HCT116 (cell line): ENCODE measurements around the gene ABCG8. TPM values are rescaled to one million over a fixed set of nuclear protein-coding genes. Genes with fewer than 3 reads are reported as not detected.

ENCODE experiments used
- ATAC-seq: fragments of 200-7000 bp; cut with Tn5 transposase; 2 replicates; pipeline ENCODE4 v1.9.1; 2020; ENCODE audit warnings: mild to moderate bottlenecking, moderate library complexity
- BruUV-seq: library from RNA; stranded (reverse); fragments of 400-500 nt; replicated peaks from 2 replicates; lab custom pipeline; 2021; lab: Mats Ljungman, UMichigan
- CTCF ChIA-PET: fragments of 300-600 bp; sonication (Branson Sonifier 250); formaldehyde crosslinking; loops from one replicate; lab custom pipeline; 2021; ENCODE audit warnings: antibody characterized with exemption; lab: Charles Lee
- POLR2A ChIA-PET: fragments of 300-600, 350-600 bp; sonication (Branson Sonifier 250); formaldehyde crosslinking; loops from one replicate; lab custom pipeline; 2021; ENCODE audit warnings: antibody characterized with exemption; lab: Charles Lee
- RAD21 ChIA-PET, 2 experiments: fragments of 300-600 bp; sonication (Branson Sonifier 250); formaldehyde crosslinking; loops; one replicate each; lab custom pipeline; 2023; ENCODE audit warnings: low total read pairs in 2 of 2; ENCODE audit not compliant: uncharacterized antibody in 2 of 2, unreplicated experiment in 2 of 2, low non-redundant PET in 1 of 2; lab: Charles Lee
- DNase-seq: peaks from one replicate; pipeline ENCODE4 v3.0.0-alpha.2; 2010; ENCODE audit warnings: low read depth, low spot score
- H2AFZ ChIP-seq: fragments of 200-600 bp; shearing (Covaris generic), sonication (generic); 2 replicates; pipeline ENCODE4 v1.6.1; 2017; ENCODE audit warnings: low read depth, mixed run types, mixed read lengths, antibody characterized with exemption, low read length; ENCODE audit not compliant: poor library complexity, severe bottlenecking
- H3K27ac ChIP-seq: 2 replicates; pipeline ENCODE4 v1.5.1; 2012; ENCODE audit warnings: low read depth, low read length
- H3K27me3 ChIP-seq: fragments of 200-600 bp; sonication (generic); 2 replicates; pipeline ENCODE4 v1.6.1; 2016; ENCODE audit warnings: mixed run types, low read length, mixed read lengths; ENCODE audit not compliant: insufficient read depth
- H3K36me3 ChIP-seq, 2 experiments: fragments of 200-500 bp in 1 of 2; fragments of 200-600 bp in 1 of 2; sonication (Bioruptor generic) in 1 of 2; sonication (generic) in 1 of 2; 2 replicates each; pipeline versions ENCODE4 v1.5.1 to v1.6.1; 2014 to 2016; ENCODE audit warnings: low read length in 2 of 2, inconsistent platforms in 1 of 2, mixed read lengths in 1 of 2, mixed run types in 1 of 2; ENCODE audit not compliant: insufficient read depth in 2 of 2, control insufficient read depth in 1 of 2
- H3K4me1 ChIP-seq, 2 experiments: fragments of 200-600 bp in 1 of 2; sonication (generic) in 1 of 2; 2 replicates each; pipeline versions ENCODE4 v1.5.1 to v1.6.1; 2012 to 2017; ENCODE audit warnings: low read length in 2 of 2, inconsistent platforms in 1 of 2, mild to moderate bottlenecking in 1 of 2, mixed read lengths in 1 of 2, mixed run types in 1 of 2, moderate library complexity in 1 of 2; ENCODE audit not compliant: insufficient read depth in 2 of 2, control insufficient read depth in 1 of 2
- H3K4me2 ChIP-seq: fragments of 200-600 bp; sonication (generic); 2 replicates; pipeline ENCODE4 v1.6.1; 2017; ENCODE audit warnings: mixed run types, low read length, mixed read lengths
- H3K4me3 ChIP-seq, 2 experiments: fragments of 200-600 bp in 1 of 2; sonication (generic) in 1 of 2; replicated peaks in 1 of 2; 2 replicates each; pipeline ENCODE4 v1.5.1; 2011 to 2016; ENCODE audit warnings: low read length in 2 of 2, control low read depth in 1 of 2, low read depth in 1 of 2, mild to moderate bottlenecking in 1 of 2, mixed read lengths in 1 of 2, mixed run types in 1 of 2
- H3K79me2 ChIP-seq: fragments of 200-600 bp; sonication (generic); 2 replicates; pipeline ENCODE4 v1.6.1; 2017; ENCODE audit warnings: mild to moderate bottlenecking, mixed run types, low read length, moderate library complexity, mixed read lengths; ENCODE audit not compliant: insufficient read depth
- H3K9ac ChIP-seq: fragments of 200-600 bp; sonication (generic); 2 replicates; pipeline ENCODE4 v1.6.1; 2016; ENCODE audit warnings: low read length, mixed read lengths
- H3K9me2 ChIP-seq: fragments of 200-600 bp; sonication (generic), shearing (Covaris generic); 2 replicates; pipeline ENCODE4 v1.6.1; 2017; ENCODE audit warnings: mixed run types, mild to moderate bottlenecking, moderate library complexity; ENCODE audit not compliant: insufficient read depth
- H3K9me3 ChIP-seq, 2 experiments: fragments of 200-500 bp in 1 of 2; fragments of 200-600 bp in 1 of 2; sonication (Bioruptor generic) in 1 of 2; sonication (generic) in 1 of 2; 2 replicates each; pipeline ENCODE4 v1.6.1; 2014 to 2017; ENCODE audit warnings: low read length in 2 of 2, mixed read lengths in 2 of 2, inconsistent platforms in 1 of 2, low read depth in 1 of 2, mild to moderate bottlenecking in 1 of 2, mixed run types in 1 of 2, moderate library complexity in 1 of 2; ENCODE audit not compliant: control insufficient read depth in 1 of 2, insufficient read depth in 1 of 2
- H4K20me1 ChIP-seq: fragments of 200-600 bp; sonication (generic), shearing (Covaris generic); 2 replicates; pipeline ENCODE4 v1.6.1; 2017; ENCODE audit warnings: mixed run types, mild to moderate bottlenecking, moderate library complexity; ENCODE audit not compliant: insufficient read depth
- ATF3 ChIP-seq: IDR thresholded peaks from 2 replicates; pipeline ENCODE4 v1.6.1; 2012
- CEBPB ChIP-seq: IDR thresholded peaks from 2 replicates; pipeline ENCODE4 v1.6.1; 2012; ENCODE audit warnings: low read depth
- EZH2 ChIP-seq: fragments of 200-600 bp; sonication (generic); IDR thresholded peaks from 2 replicates; pipeline ENCODE4 v1.6.1; 2017; ENCODE audit warnings: antibody characterized with exemption, mixed run types
- FOSL1 ChIP-seq: IDR thresholded peaks from 2 replicates; pipeline ENCODE4 v1.6.1; 2012; ENCODE audit warnings: low read depth
- POLR2A ChIP-seq: IDR thresholded peaks from 2 replicates; pipeline ENCODE4 v1.7.0; 2011; ENCODE audit warnings: borderline replicate concordance; ENCODE audit not compliant: insufficient read depth, insufficient read length; ENCODE audit errors: extremely low read depth
- REST ChIP-seq: IDR thresholded peaks from 2 replicates; pipeline ENCODE4 v1.6.1; 2012; ENCODE audit warnings: low read depth
- SP1 ChIP-seq: IDR thresholded peaks from 2 replicates; pipeline ENCODE4 v1.6.1; 2012; ENCODE audit warnings: low read depth
- TCF7L2 ChIP-seq: IDR thresholded peaks from 2 replicates; pipeline ENCODE4 v1.7.0; 2011; ENCODE audit warnings: borderline replicate concordance, inconsistent platforms; ENCODE audit not compliant: insufficient read depth, insufficient read length; ENCODE audit errors: extremely low read depth
- YY1 ChIP-seq: IDR thresholded peaks from 2 replicates; pipeline ENCODE4 v1.6.1; 2011; ENCODE audit warnings: low read length, low read depth, moderate library complexity, mild to moderate bottlenecking; ENCODE audit not compliant: insufficient replicate concordance; ENCODE audit errors: extremely low read depth
- ZBTB33 ChIP-seq: IDR thresholded peaks from 2 replicates; pipeline ENCODE4 v1.6.1; 2011; ENCODE audit warnings: mild to moderate bottlenecking, low read length, moderate library complexity; ENCODE audit not compliant: insufficient replicate concordance; ENCODE audit errors: extremely low read depth
- ZNF274 ChIP-seq: fragments of 200-500 bp; sonication (Bioruptor generic); IDR thresholded peaks from 2 replicates; pipeline ENCODE4 v1.6.1; 2014; ENCODE audit warnings: mild to moderate bottlenecking, low read depth, low read length, inconsistent platforms
- intact Hi-C: fragments of 100-400 bp; cut with micrococcal nuclease; formaldehyde crosslinking; loops from 2 replicates; pipeline ENCODE4 v1.10.0; 2022
- total RNA-seq: library from RNA; stranded (reverse); gene quantifications from one replicate; pipeline ENCODE4 v1.2.1, GENCODE V29; 2021; ENCODE audit not compliant: unreplicated experiment

The ABCG8 gene
- total RNA-seq, 1 experiment from 2014 or later: 0.05 TPM

- H3K9me2 ChIP-seq: no peaks in the 10 kb centered on the region
- ChIA-PET RAD21 (no interaction called here), POLR2A (no interaction called here)
These were observed 1.7 kb upstream of the ABCG8 start for GRCh38 chr2:43837033-43837432.

More at GRCh38 chr2:43837033-43837432, 1.7 kb upstream of the ABCG8 start:
- intact Hi-C loops: no loop called here
- H3K27me3 ChIP-seq: no peaks in the 10 kb centered on the region
- ATAC-seq (no peak), DNase-seq (no peak)
- no peaks in the 10 kb centered on the region for H3K9me3 ChIP-seq
- no peak overlapping the region for H3K4me3 ChIP-seq
- H3K9ac ChIP-seq: no peak overlapping the region
- no peaks in the 10 kb centered on the region for H3K79me2 ChIP-seq
- no peak overlapping the region for H3K4me2 ChIP-seq
- CTCF ChIA-PET: no interaction called here
- no TSS peak for BruUV-seq
- H3K4me1 ChIP-seq: no peaks in the 10 kb centered on the region
- H4K20me1 ChIP-seq: no peaks in the 10 kb centered on the region
- H3K36me3 ChIP-seq: no peaks in the 10 kb centered on the region
- TF ChIP-seq REST (no peak), YY1 (no peak), EZH2 (no peak), POLR2A (no peak), SP1 (no peak), CEBPB (no peak), ATF3 (no peak), ZBTB33 (no peak), FOSL1 (no peak), TCF7L2 (no peak), ZNF274 (no peak)
- no peak overlapping the region for H3K27ac ChIP-seq
- no peak overlapping the region for H2AFZ ChIP-seq
